Liver (tissue), 9 donors: Measurements from ENCODE around the gene WDR27. TPM values are rescaled to one million over a fixed set of nuclear protein-coding genes. Genes with fewer than 3 reads are reported as not detected.

Experiments used
- DNase-seq: peaks from one replicate; pipeline ENCODE4 v3.0.0-alpha.2; 2017; ENCODE audit warnings: low spot score
- H3K27ac ChIP-seq, 2 donors: one replicate each; pipeline ENCODE4 v1.7.0; 2013; ENCODE audit warnings: inconsistent platforms in 2 of 2, low read length in 2 of 2, control low read depth in 1 of 2, low read depth in 1 of 2, mild to moderate bottlenecking in 1 of 2
- H3K27me3 ChIP-seq, 4 donors: one replicate each; pipeline versions ENCODE4 v1.6.1 to v1.7.0; 2013; ENCODE audit warnings: low read length in 3 of 4, inconsistent platforms in 1 of 4, mild to moderate bottlenecking in 1 of 4, moderate library complexity in 1 of 4; ENCODE audit not compliant: control insufficient read depth in 4 of 4, insufficient read depth in 4 of 4
- H3K36me3 ChIP-seq, 4 donors: one replicate each; pipeline versions ENCODE4 v1.6.1 to v1.7.0; 2013; ENCODE audit warnings: low read length in 3 of 4, mild to moderate bottlenecking in 3 of 4, low read depth in 1 of 4, moderate library complexity in 1 of 4; ENCODE audit not compliant: control insufficient read depth in 4 of 4, insufficient read depth in 3 of 4
- H3K4me1 ChIP-seq, 4 donors: one replicate each; pipeline versions ENCODE4 v1.6.1 to v1.7.0; 2013; ENCODE audit warnings: low read length in 3 of 4, mild to moderate bottlenecking in 3 of 4, moderate library complexity in 1 of 4; ENCODE audit not compliant: control insufficient read depth in 4 of 4, insufficient read depth in 4 of 4
- H3K4me3 ChIP-seq, 3 donors: one replicate each; pipeline versions ENCODE4 v1.6.1 to v1.7.0; 2013; ENCODE audit warnings: low read length in 3 of 3, control low read depth in 1 of 3, low read depth in 1 of 3, mild to moderate bottlenecking in 1 of 3
- H3K9ac ChIP-seq, 2 donors: one replicate each; pipeline ENCODE4 v1.7.0; 2013; ENCODE audit warnings: low read length in 2 of 2, mild to moderate bottlenecking in 2 of 2, moderate library complexity in 2 of 2, control low read depth in 1 of 2, low read depth in 1 of 2
- H3K9me3 ChIP-seq, 4 donors: one replicate each; pipeline versions ENCODE4 v1.6.1 to v1.7.0; 2013; ENCODE audit warnings: low read length in 3 of 4; ENCODE audit not compliant: control insufficient read depth in 4 of 4
- EGR1 ChIP-seq, 2 donors: IDR thresholded peaks; 2 replicates each; pipeline ENCODE4 v1.6.1; 2016 to 2018; ENCODE audit warnings: antibody characterized with exemption in 2 of 2, low read depth in 2 of 2
- FOXA1 ChIP-seq: IDR thresholded peaks from 2 replicates; pipeline ENCODE4 v1.6.1; 2016; ENCODE audit warnings: antibody characterized with exemption
- FOXA2 ChIP-seq: IDR thresholded peaks from 2 replicates; pipeline ENCODE4 v1.6.1; 2016; ENCODE audit warnings: antibody characterized with exemption
- GABPA ChIP-seq, 2 donors: IDR thresholded peaks in 1 of 2; conservative IDR thresholded peaks in 1 of 2; 2 replicates each; pipeline ENCODE4 v1.6.1; 2016; ENCODE audit warnings: antibody characterized with exemption in 2 of 2, mild to moderate bottlenecking in 1 of 2, moderate library complexity in 1 of 2
- HNF4A ChIP-seq, 2 donors: conservative IDR thresholded peaks; 2 replicates each; pipeline ENCODE4 v1.6.1; 2016; ENCODE audit warnings: antibody characterized with exemption in 2 of 2, mild to moderate bottlenecking in 2 of 2
- HNF4G ChIP-seq: IDR thresholded peaks from 2 replicates; pipeline ENCODE4 v1.6.1; 2016; ENCODE audit warnings: antibody characterized with exemption
- JUND ChIP-seq, 2 donors: IDR thresholded peaks; 2 replicates each; pipeline ENCODE4 v1.6.1; 2016; ENCODE audit warnings: antibody characterized with exemption in 2 of 2
- NR2F2 ChIP-seq: IDR thresholded peaks from 2 replicates; pipeline ENCODE4 v1.6.1; 2016; ENCODE audit warnings: antibody characterized with exemption
- RAD21 ChIP-seq, 2 donors: IDR thresholded peaks; 2 replicates each; pipeline ENCODE4 v1.6.1; 2016; ENCODE audit warnings: antibody characterized with exemption in 2 of 2, mild to moderate bottlenecking in 2 of 2
- RXRA ChIP-seq, 2 donors: IDR thresholded peaks; 2 replicates each; pipeline ENCODE4 v1.6.1; 2017 to 2018; ENCODE audit warnings: antibody characterized with exemption in 2 of 2, mild to moderate bottlenecking in 1 of 2
- SP1 ChIP-seq: IDR thresholded peaks from 2 replicates; pipeline ENCODE4 v1.6.1; 2018; ENCODE audit warnings: antibody characterized with exemption, mild to moderate bottlenecking
- TAF1 ChIP-seq: conservative IDR thresholded peaks from 2 replicates; pipeline ENCODE4 v1.6.1; 2016; ENCODE audit warnings: antibody characterized with exemption, mild to moderate bottlenecking
- YY1 ChIP-seq: IDR thresholded peaks from 2 replicates; pipeline ENCODE4 v1.6.1; 2016; ENCODE audit warnings: antibody characterized with exemption, mild to moderate bottlenecking
- WGBS: extraction: QIAGEN DNeasy Blood & Tissue Kit; methylation state at CpG from one replicate; pipeline ENCODE4 v1.1.7; 2013; 5-methylcytosine and 5-hydroxymethylcytosine counted together
- polyA plus RNA-seq, 2 donors: library from polyadenylated mRNA; stranded (reverse) in 1 of 2; unstranded in 1 of 2; fragments of 200-250 nt in 1 of 2; fragments of >200 nt in 1 of 2; fragmentation: Nextera tagmentation in 1 of 2; extraction: Ambion mirVana in 1 of 2; gene quantifications; one replicate each; pipeline versions ENCODE4 v1.2.1 to v1.2.3, GENCODE V29; 2013 to 2015
- total RNA-seq, 2 donors: library from RNA; depleted of rRNA; stranded (reverse); fragments of >200 nt; gene quantifications; one replicate each; pipeline ENCODE4 v1.2.3, GENCODE V29; 2014
- TF ChIP-seq, protein P1 (sequence below): IDR thresholded peaks from 2 replicates; pipeline ENCODE4 v1.6.1; 2016; ENCODE audit warnings: antibody characterized with exemption
- TF ChIP-seq, protein P2 (sequence below): IDR thresholded peaks from 2 replicates; pipeline ENCODE4 v1.6.1; 2016; ENCODE audit warnings: antibody characterized with exemption
- TF ChIP-seq, protein P3 (sequence below): fragments of 150-350 bp; IDR thresholded peaks from 2 replicates; pipeline ENCODE4 v1.5.1; 2017; ENCODE audit warnings: improper control_type of control experiment, low read depth, low read length; ENCODE audit not compliant: missing input control
- TF ChIP-seq, protein P4 (sequence below): IDR thresholded peaks from 2 replicates; pipeline ENCODE4 v1.6.1; 2016; ENCODE audit warnings: antibody characterized with exemption
- TF ChIP-seq, protein P5 (sequence below): IDR thresholded peaks from 2 replicates; pipeline ENCODE4 v1.6.1; 2016; ENCODE audit warnings: antibody characterized with exemption, mild to moderate bottlenecking
- donor health status: healthy.
- donor health status: healthy.
- donor health status: healthy.
- donor health status: healthy.
- donor health status: healthy.

WDR27 gene
- total and polyA plus RNA-seq, 4 donors, result 3.7 to 20.1 (median 7.7) TPM

DNA sequence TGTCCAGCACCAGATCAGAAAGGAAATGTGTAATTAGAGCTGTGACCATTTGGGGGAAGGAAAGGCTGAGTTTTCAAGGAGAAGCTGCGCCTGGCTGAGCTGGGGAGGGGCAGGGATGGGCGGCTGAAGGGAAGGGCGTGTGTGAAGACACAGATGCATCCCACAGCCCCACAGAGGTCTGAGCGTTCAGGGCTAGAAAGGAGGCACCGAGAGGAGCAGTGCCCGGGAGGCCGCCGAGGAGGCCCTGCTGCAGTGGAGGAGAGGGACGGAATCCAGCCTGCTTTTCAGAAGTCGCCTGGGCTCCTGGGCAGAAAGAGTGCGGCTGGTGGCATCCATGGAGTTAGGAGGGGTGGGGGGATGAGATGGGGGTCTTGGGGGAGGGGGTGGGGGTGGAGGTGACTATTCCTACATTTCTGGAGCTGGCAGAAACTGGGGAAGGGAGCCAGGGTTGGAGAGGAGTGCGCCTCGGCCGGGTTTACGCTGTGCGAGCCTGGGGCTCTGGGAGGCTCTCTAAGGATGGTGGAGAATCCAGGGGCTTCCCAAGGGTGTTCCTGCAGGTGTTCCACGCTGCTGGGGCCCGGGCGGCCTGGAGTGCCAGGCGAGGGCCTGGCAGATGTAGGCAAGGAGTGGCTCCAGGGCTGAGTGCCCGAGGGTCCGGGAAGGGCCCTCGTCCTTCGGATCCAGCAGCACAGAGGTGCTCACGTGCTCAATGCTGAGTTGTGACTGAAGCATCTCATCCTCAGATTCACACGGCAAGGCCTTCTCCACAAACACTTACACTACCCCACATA lies 41.8 kb downstream of the WDR27 start (continued):
- TF ChIP-seq, protein P1, sequence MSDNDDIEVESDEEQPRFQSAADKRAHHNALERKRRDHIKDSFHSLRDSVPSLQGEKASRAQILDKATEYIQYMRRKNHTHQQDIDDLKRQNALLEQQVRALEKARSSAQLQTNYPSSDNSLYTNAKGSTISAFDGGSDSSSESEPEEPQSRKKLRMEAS, result no peak
- no peak for TF ChIP-seq EGR1 (IDR thresholded peaks at IDR 0.05; ENCODE audit: low read depth in 2 of 2)
- no peak for TF ChIP-seq JUND (IDR thresholded peaks at IDR 0.05)
- TF ChIP-seq HNF4A (conservative IDR thresholded peaks at IDR 0.05), result no peak

DNA sequence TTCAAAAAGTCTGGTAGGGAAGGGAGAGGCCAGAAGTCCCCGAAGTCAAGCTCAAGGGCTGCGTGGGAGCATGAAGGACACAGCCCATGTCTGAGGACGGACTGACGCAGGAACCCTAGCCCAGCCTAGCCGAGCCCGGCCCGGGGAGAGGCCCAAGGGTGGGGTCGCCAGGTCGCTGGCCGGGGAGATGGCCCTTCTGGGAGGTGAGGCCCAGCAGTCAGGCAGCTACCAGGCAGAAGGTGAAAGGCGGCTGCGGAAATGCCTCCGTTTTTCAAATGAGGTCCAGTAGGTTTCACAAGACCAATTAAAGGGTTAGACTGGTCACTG lies 44.6 kb downstream of the WDR27 start:
- Histone ChIP-seq H3K36me3 (peaks cover 4 to 35% (median 5%) of the 10 kb centered on the region in 4 donors), H3K27me3 (no peaks in the 10 kb centered on the region), H3K4me1 (peaks cover 0 to 4% (median 0%) of the 10 kb centered on the region in 4 donors), H3K4me3 (no peak overlapping the region), H3K9ac (no peak overlapping the region), H3K27ac (no peak overlapping the region), H3K9me3 (no peaks in the 10 kb centered on the region)
- 96% methylated on average over 13 of the region's 13 CpGs for WGBS
- TF ChIP-seq, protein P1, result no peak
- TF ChIP-seq YY1 (no peak), EGR1 (IDR thresholded peaks at IDR 0.05; ENCODE audit: low read depth in 2 of 2) (no peak), NR2F2 (no peak), JUND (IDR thresholded peaks at IDR 0.05) (no peak), GABPA (IDR thresholded peaks at IDR 0.05 in 1 of 2, conservative IDR thresholded peaks at IDR 0.05 in 1 of 2) (no peak), HNF4G (no peak)
- TF ChIP-seq, protein P2, sequence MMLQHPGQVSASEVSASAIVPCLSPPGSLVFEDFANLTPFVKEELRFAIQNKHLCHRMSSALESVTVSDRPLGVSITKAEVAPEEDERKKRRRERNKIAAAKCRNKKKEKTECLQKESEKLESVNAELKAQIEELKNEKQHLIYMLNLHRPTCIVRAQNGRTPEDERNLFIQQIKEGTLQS, result no peak
- DNase-seq, result no peak

DNA sequence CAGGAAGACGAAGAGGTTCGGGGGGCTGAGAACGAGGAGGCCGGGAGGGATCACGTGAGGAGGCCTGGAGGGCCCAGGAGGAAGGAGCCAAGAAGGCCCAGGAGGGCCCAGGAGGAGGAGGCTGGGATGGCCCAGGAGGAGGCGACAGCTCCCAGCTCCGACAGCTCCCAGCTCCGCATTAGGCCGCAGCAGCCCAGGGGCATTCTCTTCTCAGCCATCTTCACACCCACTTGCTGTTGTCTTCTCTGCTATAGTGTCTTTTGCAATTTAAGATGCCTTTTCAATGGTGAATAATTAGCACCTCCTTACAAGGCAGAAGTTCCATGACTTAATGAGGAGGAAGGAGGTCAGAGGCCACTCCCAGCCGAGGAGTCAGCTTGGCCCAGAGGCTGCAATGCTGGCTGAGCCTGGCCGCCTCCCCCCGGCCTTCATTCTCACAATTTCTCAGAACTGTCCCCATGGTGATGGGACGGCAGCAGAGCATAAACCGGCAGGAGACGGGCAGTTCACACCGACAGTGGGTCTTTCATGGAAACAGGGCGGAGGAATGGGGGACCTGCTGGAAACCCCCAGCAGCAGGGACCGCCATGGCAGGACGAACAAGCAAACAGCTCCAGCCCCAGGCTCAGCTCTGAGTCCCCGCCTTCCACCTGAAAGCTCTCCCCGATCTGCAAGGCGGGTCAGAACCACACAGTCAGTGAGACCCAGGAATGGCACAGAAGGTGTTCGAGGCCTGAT lies 45.1 kb downstream of the WDR27 start:
- 98% methylated on average over 23 of the region's 23 CpGs for WGBS
- peaks cover 0 to 4% (median 0%) of the 10 kb centered on the region in 4 donors for H3K4me1 ChIP-seq
- DNase-seq, result no peak

More for the DNA sequence above, 45.1 kb downstream of the WDR27 start:
- Histone ChIP-seq H3K36me3 (peaks cover 3 to 32% (median 5%) of the 10 kb centered on the region in 4 donors), H3K27me3 (no peaks in the 10 kb centered on the region), H3K9me3 (no peaks in the 10 kb centered on the region), H3K9ac (no peak overlapping the region), H3K27ac (no peak overlapping the region), H3K4me3 (no peak overlapping the region)
- TF ChIP-seq TAF1 (no peak), EGR1 (IDR thresholded peaks at IDR 0.05; ENCODE audit: low read depth in 2 of 2) (no peak), HNF4G (no peak), GABPA (IDR thresholded peaks at IDR 0.05 in 1 of 2, conservative IDR thresholded peaks at IDR 0.05 in 1 of 2) (no peak), HNF4A (conservative IDR thresholded peaks at IDR 0.05) (no peak), FOXA1 (no peak), JUND (IDR thresholded peaks at IDR 0.05) (no peak), NR2F2 (no peak), RAD21 (IDR thresholded peaks at IDR 0.05) (no peak), RXRA (IDR thresholded peaks at IDR 0.05) (no peak), FOXA2 (no peak), SP1 (no peak)
- TF ChIP-seq, protein P3, sequence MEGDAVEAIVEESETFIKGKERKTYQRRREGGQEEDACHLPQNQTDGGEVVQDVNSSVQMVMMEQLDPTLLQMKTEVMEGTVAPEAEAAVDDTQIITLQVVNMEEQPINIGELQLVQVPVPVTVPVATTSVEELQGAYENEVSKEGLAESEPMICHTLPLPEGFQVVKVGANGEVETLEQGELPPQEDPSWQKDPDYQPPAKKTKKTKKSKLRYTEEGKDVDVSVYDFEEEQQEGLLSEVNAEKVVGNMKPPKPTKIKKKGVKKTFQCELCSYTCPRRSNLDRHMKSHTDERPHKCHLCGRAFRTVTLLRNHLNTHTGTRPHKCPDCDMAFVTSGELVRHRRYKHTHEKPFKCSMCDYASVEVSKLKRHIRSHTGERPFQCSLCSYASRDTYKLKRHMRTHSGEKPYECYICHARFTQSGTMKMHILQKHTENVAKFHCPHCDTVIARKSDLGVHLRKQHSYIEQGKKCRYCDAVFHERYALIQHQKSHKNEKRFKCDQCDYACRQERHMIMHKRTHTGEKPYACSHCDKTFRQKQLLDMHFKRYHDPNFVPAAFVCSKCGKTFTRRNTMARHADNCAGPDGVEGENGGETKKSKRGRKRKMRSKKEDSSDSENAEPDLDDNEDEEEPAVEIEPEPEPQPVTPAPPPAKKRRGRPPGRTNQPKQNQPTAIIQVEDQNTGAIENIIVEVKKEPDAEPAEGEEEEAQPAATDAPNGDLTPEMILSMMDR, result no peak
- TF ChIP-seq, protein P1, result no peak
- TF ChIP-seq, protein P4, sequence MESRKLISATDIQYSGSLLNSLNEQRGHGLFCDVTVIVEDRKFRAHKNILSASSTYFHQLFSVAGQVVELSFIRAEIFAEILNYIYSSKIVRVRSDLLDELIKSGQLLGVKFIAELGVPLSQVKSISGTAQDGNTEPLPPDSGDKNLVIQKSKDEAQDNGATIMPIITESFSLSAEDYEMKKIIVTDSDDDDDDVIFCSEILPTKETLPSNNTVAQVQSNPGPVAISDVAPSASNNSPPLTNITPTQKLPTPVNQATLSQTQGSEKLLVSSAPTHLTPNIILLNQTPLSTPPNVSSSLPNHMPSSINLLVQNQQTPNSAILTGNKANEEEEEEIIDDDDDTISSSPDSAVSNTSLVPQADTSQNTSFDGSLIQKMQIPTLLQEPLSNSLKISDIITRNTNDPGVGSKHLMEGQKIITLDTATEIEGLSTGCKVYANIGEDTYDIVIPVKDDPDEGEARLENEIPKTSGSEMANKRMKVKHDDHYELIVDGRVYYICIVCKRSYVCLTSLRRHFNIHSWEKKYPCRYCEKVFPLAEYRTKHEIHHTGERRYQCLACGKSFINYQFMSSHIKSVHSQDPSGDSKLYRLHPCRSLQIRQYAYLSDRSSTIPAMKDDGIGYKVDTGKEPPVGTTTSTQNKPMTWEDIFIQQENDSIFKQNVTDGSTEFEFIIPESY, result no peak
- TF ChIP-seq, protein P2, result no peak
- TF ChIP-seq, protein P5, sequence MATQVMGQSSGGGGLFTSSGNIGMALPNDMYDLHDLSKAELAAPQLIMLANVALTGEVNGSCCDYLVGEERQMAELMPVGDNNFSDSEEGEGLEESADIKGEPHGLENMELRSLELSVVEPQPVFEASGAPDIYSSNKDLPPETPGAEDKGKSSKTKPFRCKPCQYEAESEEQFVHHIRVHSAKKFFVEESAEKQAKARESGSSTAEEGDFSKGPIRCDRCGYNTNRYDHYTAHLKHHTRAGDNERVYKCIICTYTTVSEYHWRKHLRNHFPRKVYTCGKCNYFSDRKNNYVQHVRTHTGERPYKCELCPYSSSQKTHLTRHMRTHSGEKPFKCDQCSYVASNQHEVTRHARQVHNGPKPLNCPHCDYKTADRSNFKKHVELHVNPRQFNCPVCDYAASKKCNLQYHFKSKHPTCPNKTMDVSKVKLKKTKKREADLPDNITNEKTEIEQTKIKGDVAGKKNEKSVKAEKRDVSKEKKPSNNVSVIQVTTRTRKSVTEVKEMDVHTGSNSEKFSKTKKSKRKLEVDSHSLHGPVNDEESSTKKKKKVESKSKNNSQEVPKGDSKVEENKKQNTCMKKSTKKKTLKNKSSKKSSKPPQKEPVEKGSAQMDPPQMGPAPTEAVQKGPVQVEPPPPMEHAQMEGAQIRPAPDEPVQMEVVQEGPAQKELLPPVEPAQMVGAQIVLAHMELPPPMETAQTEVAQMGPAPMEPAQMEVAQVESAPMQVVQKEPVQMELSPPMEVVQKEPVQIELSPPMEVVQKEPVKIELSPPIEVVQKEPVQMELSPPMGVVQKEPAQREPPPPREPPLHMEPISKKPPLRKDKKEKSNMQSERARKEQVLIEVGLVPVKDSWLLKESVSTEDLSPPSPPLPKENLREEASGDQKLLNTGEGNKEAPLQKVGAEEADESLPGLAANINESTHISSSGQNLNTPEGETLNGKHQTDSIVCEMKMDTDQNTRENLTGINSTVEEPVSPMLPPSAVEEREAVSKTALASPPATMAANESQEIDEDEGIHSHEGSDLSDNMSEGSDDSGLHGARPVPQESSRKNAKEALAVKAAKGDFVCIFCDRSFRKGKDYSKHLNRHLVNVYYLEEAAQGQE, result no peak
